ENCODE measurements around the gene CRTC2.

GRCh38 chr1:153936011-153936802 lies 22.2 kb downstream of the CRTC2 start:
- no peak for TF ChIP-seq CTCF (conservative IDR thresholded peaks at IDR 0.05; ENCODE audit: low read depth in 2 of 2)
- no peak for TF ChIP-seq EZH2 (IDR thresholded peaks at IDR 0.05; ENCODE audit: low read depth, unreplicated experiment)
- TF ChIP-seq CREB1 (CRISPR knock-in tag; IDR thresholded peaks at IDR 0.05; ENCODE audit: low read depth): no peak
- no peak for TF ChIP-seq EZH2phosphoT487 (IDR thresholded peaks at IDR 0.05; ENCODE audit: unreplicated experiment)
- TF ChIP-seq ETS1 (IDR thresholded peaks at IDR 0.05): no peak
- TF ChIP-seq STAT1 (IDR thresholded peaks at IDR 0.05; ENCODE audit: unreplicated experiment): no peak
- TF ChIP-seq REST (IDR thresholded peaks at IDR 0.05; ENCODE audit: unreplicated experiment): no peak
- no peak for TF ChIP-seq POLR2AphosphoS5 (IDR thresholded peaks at IDR 0.05; ENCODE audit: low read depth)
